Nephron progenitor cell (in vitro differentiated cells): ENCODE results near the gene MAST4.
A peak's percentile ranks its signal among the peaks of the same experiment; 100 is the strongest.

Experiments
- DNase-seq: peaks from one replicate; pipeline ENCODE4 v3.0.0; 2021
- H3K27ac Mint-ChIP-seq: 2 replicates; pipeline ENCODE4 v1.8.0; 2021; ENCODE audit warnings: mild to moderate bottlenecking, moderate library complexity, mixed read lengths
- H3K27me3 Mint-ChIP-seq: 2 replicates; pipeline ENCODE4 v1.8.0; 2021; ENCODE audit warnings: mild to moderate bottlenecking, low read depth, mixed read lengths; ENCODE audit not compliant: poor library complexity
- H3K36me3 Mint-ChIP-seq: 2 replicates; pipeline ENCODE4 v1.8.0; 2021; ENCODE audit warnings: low read depth, mixed read lengths
- H3K4me1 Mint-ChIP-seq: 2 replicates; pipeline ENCODE4 v1.8.0; 2021; ENCODE audit warnings: mixed read lengths
- H3K4me3 Mint-ChIP-seq: 2 replicates; pipeline ENCODE4 v1.8.0; 2021; ENCODE audit warnings: mild to moderate bottlenecking, moderate library complexity, mixed read lengths
- H3K9me3 Mint-ChIP-seq: 2 replicates; pipeline ENCODE4 v1.8.0; 2021; ENCODE audit warnings: mild to moderate bottlenecking, moderate library complexity, mixed read lengths
- TF ChIP-seq, protein P1 (sequence below): fragments of 200-600 bp; sonication (generic); IDR thresholded peaks from 2 replicates; pipeline ENCODE4 v1.5.0; 2021; ENCODE audit warnings: antibody characterized with exemption

Gene MAST4

DNA sequence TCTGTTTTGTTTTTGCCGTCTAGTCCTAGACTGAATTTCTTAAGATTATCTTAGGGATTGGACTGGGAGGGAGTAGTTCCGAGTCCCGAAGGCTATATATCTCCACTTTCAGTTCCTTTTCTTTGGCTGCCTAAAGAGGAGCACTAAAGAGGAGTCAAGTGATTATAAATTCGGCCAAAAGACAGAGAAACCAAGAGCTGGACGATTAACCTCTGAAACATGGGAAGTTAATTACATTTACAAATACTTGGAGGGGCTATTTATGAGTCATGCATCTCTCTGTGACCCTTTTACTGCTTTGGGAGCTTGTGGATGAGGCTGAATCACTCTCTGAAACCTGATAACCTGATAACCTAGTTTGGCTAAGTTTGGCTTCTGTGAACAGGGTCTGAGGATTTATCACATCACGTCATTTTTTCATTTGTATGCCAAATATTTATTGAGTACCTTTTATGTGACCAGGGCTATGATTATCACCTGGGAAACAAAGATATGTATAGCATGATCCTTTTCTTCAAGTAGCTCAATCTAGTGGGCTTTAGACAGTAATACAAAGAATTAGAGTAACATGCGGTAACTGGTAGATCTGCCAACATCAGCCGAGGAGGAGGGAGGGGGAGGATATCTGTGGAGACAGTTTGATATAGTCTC is 419.5 kb downstream of the MAST4 start:
- Mint-ChIP-seq H3K27ac (peak overlapping the region; percentile 95), H3K9me3 (no peaks in the 10 kb centered on the region), H3K4me1 (peaks cover 88% of the 10 kb centered on the region), H3K36me3 (peaks cover 5% of the 10 kb centered on the region), H3K27me3 (peaks cover 4% of the 10 kb centered on the region), H3K4me3 (peak overlapping the region; percentile 57)
- TF ChIP-seq, protein P1, sequence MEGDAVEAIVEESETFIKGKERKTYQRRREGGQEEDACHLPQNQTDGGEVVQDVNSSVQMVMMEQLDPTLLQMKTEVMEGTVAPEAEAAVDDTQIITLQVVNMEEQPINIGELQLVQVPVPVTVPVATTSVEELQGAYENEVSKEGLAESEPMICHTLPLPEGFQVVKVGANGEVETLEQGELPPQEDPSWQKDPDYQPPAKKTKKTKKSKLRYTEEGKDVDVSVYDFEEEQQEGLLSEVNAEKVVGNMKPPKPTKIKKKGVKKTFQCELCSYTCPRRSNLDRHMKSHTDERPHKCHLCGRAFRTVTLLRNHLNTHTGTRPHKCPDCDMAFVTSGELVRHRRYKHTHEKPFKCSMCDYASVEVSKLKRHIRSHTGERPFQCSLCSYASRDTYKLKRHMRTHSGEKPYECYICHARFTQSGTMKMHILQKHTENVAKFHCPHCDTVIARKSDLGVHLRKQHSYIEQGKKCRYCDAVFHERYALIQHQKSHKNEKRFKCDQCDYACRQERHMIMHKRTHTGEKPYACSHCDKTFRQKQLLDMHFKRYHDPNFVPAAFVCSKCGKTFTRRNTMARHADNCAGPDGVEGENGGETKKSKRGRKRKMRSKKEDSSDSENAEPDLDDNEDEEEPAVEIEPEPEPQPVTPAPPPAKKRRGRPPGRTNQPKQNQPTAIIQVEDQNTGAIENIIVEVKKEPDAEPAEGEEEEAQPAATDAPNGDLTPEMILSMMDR: no peak
- DNase-seq: no peak

DNA sequence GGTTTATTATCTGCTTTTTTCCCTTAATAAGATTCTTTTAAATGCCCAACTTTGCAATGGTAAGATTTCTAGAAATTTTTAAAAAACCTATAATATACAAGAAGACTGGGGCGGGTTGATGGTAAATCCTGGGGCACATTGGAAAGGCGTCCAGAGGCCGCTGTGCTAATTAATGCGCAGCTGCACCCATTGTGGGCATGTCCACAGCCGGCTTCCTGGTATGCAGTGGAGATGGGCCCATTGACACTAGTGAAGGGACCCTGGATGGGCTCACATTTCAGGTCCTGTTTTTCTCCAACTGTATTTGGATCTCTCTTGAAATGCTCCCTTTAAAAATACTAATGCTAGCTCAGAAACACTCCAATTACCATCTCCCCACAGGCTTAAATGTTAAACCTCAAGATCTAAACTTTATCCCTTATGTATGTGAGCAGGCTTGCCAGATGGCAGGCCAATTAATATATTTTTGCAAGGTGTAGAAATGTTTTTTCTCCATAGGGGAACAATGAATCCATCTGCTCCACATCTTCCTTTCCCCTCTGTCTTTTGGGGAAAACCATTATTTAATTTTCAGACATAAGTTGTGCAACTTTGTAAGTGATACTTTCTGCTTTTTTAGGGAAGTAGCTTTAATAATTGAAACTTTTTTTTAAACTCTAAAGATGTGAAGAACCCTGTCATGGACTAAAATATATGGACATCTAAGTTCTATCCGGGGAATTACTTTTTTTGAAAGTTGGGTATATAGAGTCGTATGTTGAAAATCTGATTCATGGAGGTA is 423.1 kb downstream of the MAST4 start:
- H3K27ac Mint-ChIP-seq: no peak overlapping the region
- TF ChIP-seq, protein P1: no peak
- no peak for DNase-seq
- H3K9me3 Mint-ChIP-seq: peaks cover 5% of the 10 kb centered on the region
- H3K27me3 Mint-ChIP-seq: peaks cover 4% of the 10 kb centered on the region
- H3K36me3 Mint-ChIP-seq: peaks cover 13% of the 10 kb centered on the region
- H3K4me3 Mint-ChIP-seq: no peak overlapping the region
- H3K4me1 Mint-ChIP-seq: peaks cover 68% of the 10 kb centered on the region

DNA sequence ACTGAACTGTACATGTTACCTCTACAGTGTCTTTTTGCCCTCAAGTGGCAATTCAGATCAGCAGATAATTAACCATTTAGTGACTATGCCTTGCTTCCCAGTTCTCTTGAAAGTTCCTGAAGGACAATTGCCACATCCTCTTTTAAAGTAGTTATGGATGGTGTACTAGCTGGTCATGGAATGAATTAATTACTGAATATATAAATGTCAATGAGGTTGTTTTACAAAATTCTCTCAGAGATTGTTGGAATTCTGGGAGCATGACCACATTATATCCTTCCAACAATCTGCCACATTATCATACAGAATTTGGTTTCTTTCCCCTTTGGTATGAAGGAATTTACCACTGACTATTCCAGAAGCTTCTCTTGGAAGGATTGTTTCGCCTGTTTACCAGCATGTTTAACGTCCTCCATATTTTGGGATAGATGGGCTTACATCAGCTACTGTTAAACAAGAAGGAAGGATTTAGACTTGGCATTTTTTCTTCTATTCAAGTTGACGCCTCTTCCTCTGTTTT is 424.0 kb downstream of the MAST4 start:
- TF ChIP-seq, protein P1: no peak
- Mint-ChIP-seq H3K4me1 (peaks cover 59% of the 10 kb centered on the region), H3K27ac (no peak overlapping the region), H3K4me3 (no peak overlapping the region), H3K27me3 (peaks cover 4% of the 10 kb centered on the region), H3K9me3 (peaks cover 5% of the 10 kb centered on the region), H3K36me3 (peaks cover 17% of the 10 kb centered on the region)
- DNase-seq: no peak

DNA sequence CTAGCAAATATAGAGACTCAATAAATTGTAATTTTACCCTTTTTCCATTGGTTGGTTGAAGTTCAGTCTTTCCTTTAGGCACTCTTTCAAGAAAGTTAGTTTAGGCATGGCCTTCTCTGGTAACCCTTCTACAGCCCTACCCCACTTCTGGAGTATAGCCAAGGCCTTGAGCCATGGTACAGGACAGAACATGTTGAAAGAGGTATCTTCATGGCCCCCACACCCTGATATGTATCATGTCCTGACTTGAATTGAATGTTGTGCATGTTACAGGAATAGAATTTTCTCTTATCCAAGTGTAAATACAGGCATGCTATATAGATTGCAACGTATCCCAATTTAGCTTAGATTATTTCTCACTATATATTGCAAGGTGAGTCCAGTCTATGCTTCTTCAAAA is 424.8 kb downstream of the MAST4 start:
- TF ChIP-seq, protein P1: no peak
- H3K9me3 Mint-ChIP-seq: peaks cover 5% of the 10 kb centered on the region
- H3K36me3 Mint-ChIP-seq: peaks cover 17% of the 10 kb centered on the region
- DNase-seq: no peak
- H3K27ac Mint-ChIP-seq: no peak overlapping the region
- peaks cover 56% of the 10 kb centered on the region for H3K4me1 Mint-ChIP-seq
- H3K27me3 Mint-ChIP-seq: peaks cover 4% of the 10 kb centered on the region
- no peak overlapping the region for H3K4me3 Mint-ChIP-seq

DNA sequence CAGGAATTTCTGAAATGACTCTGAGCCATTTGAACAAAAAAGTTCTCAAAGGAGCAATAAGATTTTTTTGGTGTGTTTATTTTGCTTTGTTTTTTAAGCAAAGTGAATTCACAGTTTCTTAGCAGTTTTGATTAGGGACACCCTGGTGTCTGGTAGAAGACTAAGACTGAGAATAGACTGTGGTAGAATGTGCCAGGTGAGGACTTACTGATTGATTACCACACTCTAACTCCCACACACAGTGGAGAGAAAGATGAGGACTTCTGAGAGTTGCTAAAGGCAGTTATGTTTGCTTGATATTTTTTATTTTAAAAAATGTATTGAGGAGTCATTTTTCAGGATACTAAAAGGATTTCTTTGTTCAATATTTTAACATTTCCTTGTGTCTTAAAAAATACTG is 425.3 kb downstream of the MAST4 start:
- DNase-seq: no peak
- Mint-ChIP-seq H3K4me1 (peaks cover 55% of the 10 kb centered on the region), H3K9me3 (peaks cover 5% of the 10 kb centered on the region), H3K4me3 (no peak overlapping the region), H3K27me3 (peaks cover 4% of the 10 kb centered on the region), H3K27ac (no peak overlapping the region), H3K36me3 (peaks cover 17% of the 10 kb centered on the region)
- TF ChIP-seq, protein P1: no peak
